Thyroid gland (tissue), 4 donors: ENCODE results near the gene AFF3.

ENCODE experiments used
- CTCF ChIP-seq, 6 experiments: fragments of 200-600 bp in 3 of 6; fragments of 450-650 bp in 3 of 6; sonication (generic) in 3 of 6; IDR thresholded peaks; one replicate each; pipeline ENCODE4 v1.5.1; 2016 to 2019; ENCODE audit warnings: antibody characterized with exemption in 6 of 6, mild to moderate bottlenecking in 2 of 6, inconsistent platforms in 1 of 6, moderate library complexity in 1 of 6
- POLR2A ChIP-seq, 2 donors: fragments of 450-650 bp; IDR thresholded peaks; one replicate each; pipeline ENCODE4 v1.6.1; 2017; ENCODE audit warnings: antibody characterized with exemption in 2 of 2, mild to moderate bottlenecking in 2 of 2, moderate library complexity in 1 of 2

- TF ChIP-seq POLR2A (IDR thresholded peaks at IDR 0.05) (no peak), CTCF (IDR thresholded peaks at IDR 0.05) (no peak)
These were observed 433.2 kb downstream of the AFF3 start for GRCh38 chr2:99709229-99709628.
